GM18526 (cell line): ENCODE results near the gene BCAS3.

ENCODE experiments used
- POLR2A ChIP-seq: IDR thresholded peaks from 3 replicates; pipeline ENCODE4 v1.6.1; 2011; ENCODE audit not compliant: insufficient read length; ENCODE audit errors: extremely low read depth

The BCAS3 gene

GRCh38 chr17:61382796-61383688 lies 705.4 kb downstream of the BCAS3 start:
- no peak for TF ChIP-seq POLR2A

DNA sequence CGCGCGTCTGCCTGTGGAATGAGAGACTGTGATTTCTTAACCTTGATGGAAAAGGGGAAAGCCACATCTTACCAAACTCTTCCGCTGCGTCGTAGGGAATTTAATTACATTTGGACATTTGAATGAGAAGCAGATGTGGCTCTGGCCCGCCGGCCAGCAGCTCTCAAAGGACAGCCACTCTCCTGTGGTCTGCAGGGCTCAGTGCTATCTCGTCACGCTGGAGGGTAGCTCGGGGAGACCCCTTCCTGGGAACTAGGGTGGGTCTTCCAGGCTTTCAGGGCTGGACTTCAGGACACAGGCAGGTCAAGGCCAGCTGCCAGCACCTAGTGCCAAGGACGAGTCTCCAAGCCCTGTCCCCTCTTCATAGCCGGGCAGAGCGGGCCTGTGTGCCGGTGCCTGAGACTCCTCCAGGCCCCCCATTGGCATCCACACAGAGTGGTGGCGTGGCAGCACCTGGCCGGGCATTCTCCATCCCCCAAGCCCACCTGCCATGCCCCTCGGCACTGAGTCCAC lies 706.1 kb downstream of the BCAS3 start:
- no peak for TF ChIP-seq POLR2A

DNA sequence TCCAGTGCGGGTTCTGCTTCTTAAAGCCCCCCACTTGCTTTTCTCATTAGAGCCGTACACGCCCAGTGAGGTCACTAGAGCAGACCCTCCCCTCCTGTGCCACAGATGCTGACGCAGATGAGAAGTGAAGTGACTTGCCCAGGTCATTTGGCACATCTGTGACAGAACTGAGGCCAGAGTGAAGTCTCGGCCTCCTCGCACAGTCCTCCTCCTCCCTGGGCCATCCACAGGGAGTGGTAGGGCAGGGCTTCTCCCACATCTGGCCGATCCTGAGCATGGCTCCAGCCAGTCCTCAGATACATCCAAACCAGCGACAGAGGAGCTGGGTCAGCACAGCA lies 706.7 kb downstream of the BCAS3 start:
- TF ChIP-seq POLR2A: no peak

DNA sequence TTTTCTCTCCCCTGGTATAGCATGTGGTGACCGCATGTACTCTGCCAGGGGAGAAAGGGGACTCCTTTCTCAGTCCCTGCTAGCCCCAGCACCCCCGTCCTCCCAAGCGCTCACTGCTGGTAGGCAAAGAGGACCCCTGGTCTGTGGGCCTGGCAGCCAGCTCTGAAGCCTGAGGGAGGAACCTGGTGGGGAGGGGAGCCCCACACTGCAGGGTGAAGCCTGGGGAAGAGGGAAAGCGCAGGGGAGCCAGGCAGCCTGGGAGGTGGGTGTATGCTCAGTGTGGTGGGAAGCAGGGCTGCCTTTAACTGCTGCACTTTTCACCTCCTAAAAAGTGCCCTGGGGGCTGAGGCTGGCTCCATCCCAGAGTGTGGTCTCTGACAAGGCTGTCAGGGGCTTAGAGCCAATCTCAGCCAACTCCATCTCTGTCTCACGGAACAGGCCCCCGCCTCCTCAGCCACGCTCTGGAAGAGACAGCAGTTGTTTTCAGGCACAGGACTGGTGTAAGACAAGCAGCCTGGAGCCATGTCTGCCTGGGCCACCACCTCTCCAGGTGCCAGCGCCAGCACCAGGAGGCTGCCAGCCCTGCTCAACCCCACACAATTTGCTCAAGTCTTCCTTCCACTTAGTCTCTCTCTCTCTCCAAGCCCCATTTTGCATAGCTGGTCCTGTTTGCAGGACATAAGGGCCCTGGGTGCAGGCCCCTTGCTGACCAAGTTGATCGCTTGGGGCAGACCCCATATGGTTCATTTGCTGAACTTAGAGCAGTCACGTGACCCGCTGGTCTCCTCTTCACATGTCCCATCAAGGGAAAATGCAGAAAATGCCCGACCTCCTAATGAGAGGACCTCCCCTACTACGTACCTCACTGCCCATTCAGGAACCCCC lies 707.3 kb downstream of the BCAS3 start:
- TF ChIP-seq POLR2A: no peak

DNA sequence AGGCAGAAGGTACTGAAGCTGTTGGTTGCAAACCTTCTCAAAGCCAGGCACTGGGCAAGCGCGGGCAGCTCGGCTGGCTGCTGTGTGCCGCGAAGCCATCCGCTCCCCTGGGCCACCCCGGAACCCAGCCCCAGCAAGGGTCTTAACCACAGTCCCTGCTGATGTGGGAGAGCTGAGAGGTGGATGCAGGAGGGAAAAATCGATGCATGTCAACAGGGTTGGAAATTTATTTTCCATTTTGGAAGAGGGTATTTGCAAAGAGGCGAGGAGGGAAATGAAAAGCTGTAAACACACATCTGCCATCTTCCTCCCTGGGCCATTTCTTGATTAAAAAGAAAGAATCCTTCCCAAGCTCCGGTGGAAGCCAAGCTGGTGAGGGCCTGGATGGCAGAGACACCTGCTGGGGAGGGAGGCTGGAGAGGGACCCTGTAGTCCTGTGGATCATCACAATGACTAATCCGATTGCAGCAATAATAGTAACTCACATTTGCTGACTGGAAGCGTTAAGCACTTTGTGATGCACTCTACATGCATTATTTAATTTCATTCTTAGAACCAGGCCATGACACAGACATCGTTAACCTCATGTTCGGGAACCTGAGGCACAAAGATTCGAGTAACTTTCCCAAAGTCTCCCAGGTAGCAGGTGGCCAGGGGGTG lies 708.1 kb downstream of the BCAS3 start:
- no peak for TF ChIP-seq POLR2A

DNA sequence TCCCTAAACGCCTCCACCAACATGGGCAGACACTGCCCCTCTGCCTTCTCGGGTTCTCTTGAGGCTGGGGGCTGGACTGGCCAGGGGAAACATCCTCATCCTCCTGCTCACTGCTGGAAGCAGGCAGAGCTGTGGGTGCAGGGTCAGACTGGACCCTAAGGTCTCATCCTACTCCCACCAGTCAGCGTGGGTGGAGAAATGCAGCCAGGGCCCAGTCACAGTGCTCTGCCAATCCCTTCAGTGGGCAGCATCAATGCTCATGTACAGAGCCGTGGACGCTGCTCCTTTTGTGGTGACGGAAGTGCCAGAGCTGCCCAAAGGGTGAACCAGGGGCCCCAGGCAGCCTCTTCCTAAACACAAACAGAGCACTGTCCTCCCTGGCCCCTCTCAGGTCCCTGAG lies 708.6 kb downstream of the BCAS3 start:
- TF ChIP-seq POLR2A: no peak

DNA sequence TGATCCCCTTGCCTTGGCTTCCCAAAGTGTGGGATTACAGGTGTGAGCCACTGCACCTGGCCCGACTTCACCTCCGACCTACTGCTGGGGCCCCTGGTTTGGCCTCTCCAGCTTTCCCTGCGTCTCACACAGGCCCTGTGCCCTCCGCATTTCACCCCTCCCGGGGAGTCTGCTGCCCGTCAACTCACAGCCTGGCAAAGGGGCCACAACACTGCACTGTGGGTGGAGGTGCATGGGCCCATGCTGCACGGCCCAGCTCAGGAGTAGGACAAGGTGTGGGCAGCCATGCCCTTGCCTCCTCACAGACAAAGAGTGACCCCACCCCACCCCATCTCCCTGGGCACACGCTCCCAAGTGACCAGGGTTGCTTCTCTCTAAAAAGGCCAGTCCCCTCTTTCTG lies 709.4 kb downstream of the BCAS3 start:
- TF ChIP-seq POLR2A: no peak

DNA sequence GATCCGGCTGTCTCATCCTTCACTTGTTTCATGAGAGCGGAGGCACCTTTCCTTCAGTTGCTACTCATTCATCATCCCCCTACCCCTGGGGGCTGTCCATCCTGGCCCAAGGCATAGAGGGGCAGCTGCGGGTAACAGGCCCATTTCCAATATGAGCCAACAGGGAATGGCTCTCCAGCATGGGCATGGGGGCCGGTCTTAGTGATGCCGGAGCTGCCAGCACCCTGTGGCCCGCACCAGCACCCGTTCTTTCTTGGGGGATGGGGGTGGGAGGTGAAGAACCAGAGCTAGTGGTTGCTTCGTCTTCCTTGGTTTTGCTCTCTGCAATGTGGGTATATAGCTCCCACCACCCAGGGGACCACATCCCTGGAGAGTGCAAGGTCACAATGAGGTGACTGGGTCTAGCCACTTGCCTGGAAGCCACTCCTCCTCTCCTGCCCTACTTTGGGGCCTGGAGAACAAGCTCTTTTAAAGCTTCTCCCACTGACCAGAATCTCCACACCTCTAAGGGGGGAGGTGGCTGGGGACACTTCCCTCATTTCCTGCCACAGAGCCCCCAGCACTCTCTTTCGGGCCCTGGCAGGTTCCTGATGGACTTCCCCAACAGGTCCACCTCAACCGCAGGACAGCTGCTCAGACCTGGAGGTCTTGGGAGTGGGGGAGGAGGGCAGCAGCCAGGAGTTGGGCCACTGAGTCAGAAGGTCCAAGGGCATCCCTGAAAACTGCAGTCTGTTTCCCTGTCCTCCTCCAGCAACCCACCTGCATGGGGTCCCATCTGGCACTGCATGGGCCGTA lies 710.1 kb downstream of the BCAS3 start:
- no peak for TF ChIP-seq POLR2A

- no peak for TF ChIP-seq POLR2A
Measured at GRCh38 chr17:61388561-61389356, 711.1 kb downstream of the BCAS3 start.

GRCh38 chr17:61389670-61390478 lies 712.2 kb downstream of the BCAS3 start:
- TF ChIP-seq POLR2A: no peak

DNA sequence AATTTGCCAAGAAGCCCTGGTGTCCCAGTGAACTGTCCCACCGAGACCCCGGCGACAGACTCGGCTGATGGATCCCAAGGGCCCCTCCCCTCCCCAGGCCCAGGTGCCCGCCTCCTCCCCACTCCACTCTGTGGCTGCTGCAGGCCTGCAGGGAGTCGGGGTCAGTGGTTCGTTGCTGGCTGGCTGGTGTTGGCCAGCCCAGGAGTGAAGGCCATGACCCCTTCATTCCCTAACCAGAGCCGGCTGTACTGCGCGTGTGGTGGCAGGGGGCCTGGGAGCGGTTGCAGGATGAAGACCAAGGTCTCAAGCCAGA lies 712.8 kb downstream of the BCAS3 start:
- no peak for TF ChIP-seq POLR2A

DNA sequence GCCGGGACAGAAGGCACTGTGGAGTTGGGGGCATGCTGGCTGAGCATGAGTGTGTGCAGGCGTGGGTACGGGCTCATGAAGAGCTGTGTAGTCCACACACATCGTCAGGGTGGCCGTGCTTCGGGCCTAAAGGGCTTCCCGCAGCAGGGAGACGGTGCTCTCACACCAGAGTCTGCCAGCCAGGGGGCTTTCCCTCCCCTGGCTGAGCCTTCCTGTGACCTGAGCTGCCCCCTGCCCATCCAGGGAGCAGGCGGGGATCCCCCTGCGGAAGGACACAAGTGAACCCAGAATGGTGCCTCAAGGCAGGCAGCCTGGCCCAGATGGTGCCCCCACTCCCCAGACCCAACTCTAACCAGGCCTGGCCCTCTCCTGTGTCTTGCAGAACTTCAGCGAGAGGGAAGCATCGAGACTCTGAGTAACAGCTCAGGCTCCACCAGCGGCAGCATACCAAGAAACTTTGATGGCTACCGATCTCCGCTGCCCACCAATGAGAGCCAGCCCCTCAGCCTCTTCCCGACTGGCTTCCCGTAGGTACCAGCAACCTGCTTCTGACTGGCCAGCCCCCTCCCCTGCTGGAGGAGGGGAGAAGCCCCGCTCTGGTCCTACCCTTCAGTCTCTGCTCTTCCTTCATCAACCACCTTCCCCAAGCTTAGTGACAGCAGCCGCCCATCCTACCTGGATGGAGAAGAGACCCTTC lies 714.1 kb downstream of the BCAS3 start:
- TF ChIP-seq POLR2A: no peak

DNA sequence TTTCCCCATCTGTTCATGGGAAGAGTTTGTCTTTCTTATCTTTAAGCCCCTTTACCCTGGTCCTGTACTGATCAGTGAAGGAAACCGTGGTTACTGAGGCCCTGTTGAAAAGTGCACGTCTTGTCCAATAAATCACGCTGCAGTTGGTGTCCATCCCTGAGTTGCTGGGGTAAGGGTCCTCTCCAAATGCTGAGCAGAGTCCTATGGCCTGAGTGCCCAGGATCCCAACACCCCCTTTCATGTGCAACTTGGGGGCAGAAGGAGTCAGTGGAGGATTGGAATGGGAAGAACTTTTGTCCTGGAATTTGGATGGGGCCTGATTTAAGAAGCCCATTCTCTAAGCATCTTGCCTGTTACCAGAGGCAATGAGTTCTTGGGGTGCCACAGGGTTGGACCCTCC lies 715.0 kb downstream of the BCAS3 start:
- TF ChIP-seq POLR2A: no peak
